K562 (cell line): ENCODE data around the gene CTNNA3. TPM values are rescaled to one million over a fixed set of nuclear protein-coding genes. Genes with fewer than 3 reads are reported as not detected.

Experiments
- ATAC-seq: fragments of 200-7000 bp; cut with Tn5 transposase; 3 replicates; pipeline ENCODE4 v1.9.1; 2020; ENCODE audit warnings: moderate library complexity
- BruUV-seq: library from RNA; stranded (reverse); fragments of 400-500 nt; replicated peaks from 2 replicates; lab custom pipeline; 2021; lab: Mats Ljungman, UMichigan
- CTCF ChIA-PET: fragments of 300-600 bp; formaldehyde crosslinking; extraction: SDS; loops from one replicate; lab custom pipeline; 2021; ENCODE audit warnings: low intra/inter-chr PET ratio; lab: Yijun Ruan, JAX
- POLR2A ChIA-PET: fragments of 300-600, 350-650 bp; sonication (Branson Sonifier 250); formaldehyde crosslinking; extraction: SDS; loops from one replicate; lab custom pipeline; 2021; ENCODE audit warnings: antibody characterized with exemption, inconsistent platforms; lab: Yijun Ruan, JAX
- DNase-seq, 4 experiments: peaks; one replicate each; pipeline versions ENCODE4 v3.0.0 to v3.0.0-alpha.2; 2011 to 2018; ENCODE audit warnings: low spot score in 3 of 4, mixed read lengths in 3 of 4; ENCODE audit errors: extremely low read depth in 1 of 4
- FAIRE-seq: peaks from 2 replicates; lab custom pipeline; 2011; peaks lifted over from hg19 to GRCh38; lab: Jason Lieb, UNC
- H2AFZ ChIP-seq: 2 replicates; pipeline ENCODE4 v1.6.0; 2011; ENCODE audit warnings: low read depth, low read length, control low read depth, inconsistent platforms
- H3K27ac ChIP-seq: fragments of 200-600 bp; 3 replicates; pipeline ENCODE4 v1.8.0; 2011; ENCODE audit warnings: low read depth, mild to moderate bottlenecking, control low read depth, inconsistent platforms, low read length, moderate library complexity, mixed read lengths; ENCODE audit errors: extremely low read depth
- H3K27me3 ChIP-seq, 2 experiments: fragments of 300-600 bp in 1 of 2; 2 replicates in 1 of 2; 3 replicates in 1 of 2; pipeline versions ENCODE4 v1.6.0 to v1.8.0; 2011; ENCODE audit warnings: inconsistent platforms in 2 of 2, low read length in 2 of 2, mild to moderate bottlenecking in 1 of 2, mixed read lengths in 1 of 2, moderate library complexity in 1 of 2; ENCODE audit not compliant: control insufficient read depth in 2 of 2, insufficient read depth in 2 of 2
- H3K36me3 ChIP-seq: fragments of 300-600 bp; 3 replicates; pipeline ENCODE4 v1.8.0; 2011; ENCODE audit warnings: mild to moderate bottlenecking, low read length, inconsistent platforms; ENCODE audit not compliant: control insufficient read depth, insufficient read depth
- H3K4me1 ChIP-seq, 2 experiments: fragments of 200-600 bp in 1 of 2; replicated peaks in 1 of 2; 2 replicates in 1 of 2; 3 replicates in 1 of 2; pipeline versions ENCODE4 v1.5.1 to v1.8.0; 2011; ENCODE audit warnings: inconsistent platforms in 2 of 2, low read length in 2 of 2, mild to moderate bottlenecking in 1 of 2, mixed read lengths in 1 of 2, moderate library complexity in 1 of 2; ENCODE audit not compliant: control insufficient read depth in 2 of 2, insufficient read depth in 2 of 2
- H3K4me2 ChIP-seq: 2 replicates; pipeline ENCODE4 v1.6.1; 2011; ENCODE audit warnings: low read length, control low read depth, inconsistent platforms, mixed read lengths; ENCODE audit not compliant: insufficient read depth
- H3K4me3 ChIP-seq: fragments of 200-600 bp; sonication (generic), shearing (Covaris generic); 2 replicates; pipeline ENCODE4 v1.5.1; 2016; ENCODE audit warnings: control low read depth, inconsistent platforms
- H3K79me2 ChIP-seq: fragments of 200-600 bp; 3 replicates; pipeline ENCODE4 v1.8.0; 2011; ENCODE audit warnings: low read length, inconsistent platforms; ENCODE audit not compliant: control insufficient read depth, insufficient read depth
- H3K9ac ChIP-seq, 2 experiments: 2 replicates each; pipeline versions ENCODE4 v1.6.0 to v1.6.1; 2011; ENCODE audit warnings: low read depth in 2 of 2, low read length in 2 of 2, control low read depth in 1 of 2, inconsistent platforms in 1 of 2, mild to moderate bottlenecking in 1 of 2, mixed read lengths in 1 of 2; ENCODE audit not compliant: insufficient read depth in 1 of 2
- H3K9me1 ChIP-seq: one replicate; pipeline ENCODE4 v1.6.0; 2011; ENCODE audit warnings: inconsistent platforms, mild to moderate bottlenecking, low read length, moderate library complexity; ENCODE audit not compliant: control insufficient read depth, insufficient read depth
- H3K9me3 ChIP-seq: replicated peaks from 2 replicates; pipeline ENCODE4 v1.5.1; 2011; ENCODE audit warnings: low read depth, low read length, inconsistent platforms; ENCODE audit not compliant: control insufficient read depth, insufficient read depth
- H4K20me1 ChIP-seq: replicated peaks from 2 replicates; pipeline ENCODE4 v1.6.1; 2011; ENCODE audit warnings: low read length, inconsistent platforms, mixed read lengths; ENCODE audit not compliant: control insufficient read depth, insufficient read depth
- CCNT2 ChIP-seq: IDR thresholded peaks from 2 replicates; pipeline ENCODE4 v1.6.1; 2011; ENCODE audit warnings: borderline replicate concordance, low read depth, mild to moderate bottlenecking, moderate library complexity, mixed read lengths, low read length; ENCODE audit not compliant: insufficient read length; ENCODE audit errors: extremely low read depth
- JUN ChIP-seq, 2 experiments: sonication (generic) in 1 of 2; formaldehyde crosslinking in 1 of 2; IDR thresholded peaks; 2 replicates each; pipeline versions ENCODE4 v1.6.1 to v1.8.0; 2012 to 2022; ENCODE audit warnings: borderline replicate concordance in 2 of 2, mild to moderate bottlenecking in 2 of 2, improper control_type of control experiment in 1 of 2, low read depth in 1 of 2, low read length in 1 of 2, missing genetic modification reagents in 1 of 2
- KLF16 ChIP-seq: IDR thresholded peaks from 2 replicates; pipeline ENCODE4 v1.6.1; 2016; ENCODE audit warnings: antibody characterized with exemption
- RBM34 ChIP-seq: fragments of 200-400 bp; formaldehyde crosslinking; IDR thresholded peaks from 2 replicates; pipeline ENCODE4 v1.6.1; 2018; ENCODE audit warnings: low read length, borderline replicate concordance; ENCODE audit not compliant: insufficient read depth
- SMAD2 ChIP-seq: fragments of 150-350 bp; IDR thresholded peaks from 2 replicates; pipeline ENCODE4 v1.6.1; 2014; ENCODE audit warnings: low read depth, mild to moderate bottlenecking, low read length
- TEAD2 ChIP-seq: fragments of 450-650 bp; IDR thresholded peaks from 2 replicates; pipeline ENCODE4 v1.6.1; 2016; ENCODE audit warnings: missing genetic modification characterization, control low read depth, missing compliant biosample characterization
- U2AF2 ChIP-seq: fragments of 200-400 bp; formaldehyde crosslinking; optimal IDR thresholded peaks from 2 replicates; pipeline ENCODE3; 2017; ENCODE audit warnings: low read depth, mild to moderate bottlenecking, low read length
- WHSC1 ChIP-seq: IDR thresholded peaks from one replicate; pipeline ENCODE4 v1.6.1; 2012; ENCODE audit warnings: low read length, control low read depth, inconsistent platforms
- ZFP1 ChIP-seq: fragments of 450-650 bp; formaldehyde crosslinking; IDR thresholded peaks from 2 replicates; pipeline ENCODE4 v1.4.0; 2020; ENCODE audit warnings: mild to moderate bottlenecking, mixed read lengths
- ZKSCAN8 ChIP-seq: fragments of 200-800 bp; sonication (Bioruptor generic); IDR thresholded peaks from 2 replicates; pipeline ENCODE4 v1.6.1; 2016; ENCODE audit warnings: missing genetic modification characterization, missing compliant biosample characterization
- ZNF354B ChIP-seq: fragments of 250-450 bp; sonication (Bioruptor Pico); IDR thresholded peaks from 2 replicates; pipeline ENCODE4 v1.4.0; 2020
- ZNF764 ChIP-seq: fragments of 250-450 bp; sonication (Bioruptor Pico); IDR thresholded peaks from 2 replicates; pipeline ENCODE4 v1.4.0; 2020; ENCODE audit warnings: low read depth, mild to moderate bottlenecking, moderate library complexity
- WGBS: fragments of 100-300 bp; shearing (Covaris generic); methylation state at CpG from one replicate; pipeline ENCODE4 v1.1.6; 2016; ENCODE audit warnings: low coverage, mixed read lengths; ENCODE audit not compliant: insufficient coverage; ENCODE audit errors: missing lambda C conversion rate; 5-methylcytosine and 5-hydroxymethylcytosine counted together
- in situ Hi-C: fragments of 300-500 bp; cut with MboI; formaldehyde crosslinking; loops from 4 replicates; pipeline ENCODE4 v1.15.0; 2018; ENCODE audit warnings: inconsistent platforms, mixed read lengths
- intact Hi-C: fragments of 100-400 bp; cut with micrococcal nuclease; formaldehyde crosslinking; loops from 2 replicates; pipeline ENCODE4 v1.14.2; 2022
- polyA plus RNA-seq, 8 experiments: library from polyadenylated mRNA; depleted of rRNA in 4 of 8; stranded (reverse) in 5 of 8; unstranded in 3 of 8; fragments of >200 nt; fragmentation: Nextera tagmentation in 2 of 8; fragmentation: Illumina TruSeq in 1 of 8; extraction: Ambion mirVana in 2 of 8; extraction: Trizol in 1 of 8; gene quantifications; 2 replicates each; pipeline versions ENCODE4 v1.2.1 to v1.2.3, GENCODE V29; 2011 to 2014; ENCODE audit warnings: inconsistent platforms in 1 of 8, missing spikeins in 1 of 8
- total RNA-seq, 7 experiments: library from RNA; depleted of rRNA in 6 of 7; stranded (reverse); fragments of >200 nt in 6 of 7; fragmentation: Illumina TruSeq in 2 of 7; extraction: Trizol in 2 of 7; gene quantifications; 2 replicates each; pipeline versions ENCODE4 v1.2.1 to v1.2.3, GENCODE V29; 2011 to 2021; ENCODE audit warnings: low replicate concordance in 1 of 7
- TF ChIP-seq, protein P1 (sequence below): IDR thresholded peaks from 2 replicates; pipeline ENCODE4 v1.6.1; 2016; ENCODE audit warnings: missing genetic modification characterization, missing compliant biosample characterization
- TF ChIP-seq, protein P2 (sequence below): fragments of 450-650 bp; IDR thresholded peaks from 2 replicates; pipeline ENCODE4 v1.6.1; 2016; ENCODE audit warnings: borderline replicate concordance

CTNNA3 gene
- total and polyA plus RNA-seq, 9 of the 15 experiments (the other 6 are each of a cell fraction or from before 2014, with no cell fraction given), result 0.04 TPM; not detected in 8

DNA sequence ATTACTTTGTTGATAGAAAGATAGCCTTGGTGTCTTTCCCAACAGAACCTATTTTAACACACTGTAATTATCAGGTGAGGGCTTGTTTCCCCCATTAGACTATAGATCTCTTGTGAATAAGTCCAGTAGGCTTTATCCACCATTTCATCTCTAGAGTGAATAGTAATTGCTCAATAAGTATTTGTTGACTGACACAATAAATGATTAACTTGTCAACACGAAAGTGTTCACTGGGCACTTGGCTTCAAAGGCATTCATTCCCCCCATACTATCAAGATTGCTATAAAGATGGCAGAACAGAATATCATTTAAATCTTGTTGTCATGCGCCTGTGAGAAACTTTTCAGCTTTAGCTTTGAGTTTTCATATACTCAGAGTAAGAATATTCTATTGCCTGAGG, 1194.6 kb downstream of the CTNNA3 start:
- H3K36me3 ChIP-seq, result no peaks in the 10 kb centered on the region
- no peak overlapping the region for H3K4me2 ChIP-seq
- no peak for TF ChIP-seq ZFP1
- no peak for TF ChIP-seq WHSC1
- no peak for TF ChIP-seq CCNT2
- TF ChIP-seq KLF16, result no peak
- TF ChIP-seq, protein P1, sequence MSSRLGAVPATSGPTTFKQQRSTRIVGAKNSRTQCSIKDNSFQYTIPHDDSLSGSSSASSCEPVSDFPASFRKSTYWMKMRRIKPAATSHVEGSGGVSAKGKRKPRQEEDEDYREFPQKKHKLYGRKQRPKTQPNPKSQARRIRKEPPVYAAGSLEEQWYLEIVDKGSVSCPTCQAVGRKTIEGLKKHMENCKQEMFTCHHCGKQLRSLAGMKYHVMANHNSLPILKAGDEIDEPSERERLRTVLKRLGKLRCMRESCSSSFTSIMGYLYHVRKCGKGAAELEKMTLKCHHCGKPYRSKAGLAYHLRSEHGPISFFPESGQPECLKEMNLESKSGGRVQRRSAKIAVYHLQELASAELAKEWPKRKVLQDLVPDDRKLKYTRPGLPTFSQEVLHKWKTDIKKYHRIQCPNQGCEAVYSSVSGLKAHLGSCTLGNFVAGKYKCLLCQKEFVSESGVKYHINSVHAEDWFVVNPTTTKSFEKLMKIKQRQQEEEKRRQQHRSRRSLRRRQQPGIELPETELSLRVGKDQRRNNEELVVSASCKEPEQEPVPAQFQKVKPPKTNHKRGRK (tag), result no peak
- no peak for TF ChIP-seq ZNF354B
- TF ChIP-seq TEAD2 (tag), result no peak
- no peak for TF ChIP-seq ZKSCAN8 (CRISPR knock-in tag)
- TF ChIP-seq, protein P2, sequence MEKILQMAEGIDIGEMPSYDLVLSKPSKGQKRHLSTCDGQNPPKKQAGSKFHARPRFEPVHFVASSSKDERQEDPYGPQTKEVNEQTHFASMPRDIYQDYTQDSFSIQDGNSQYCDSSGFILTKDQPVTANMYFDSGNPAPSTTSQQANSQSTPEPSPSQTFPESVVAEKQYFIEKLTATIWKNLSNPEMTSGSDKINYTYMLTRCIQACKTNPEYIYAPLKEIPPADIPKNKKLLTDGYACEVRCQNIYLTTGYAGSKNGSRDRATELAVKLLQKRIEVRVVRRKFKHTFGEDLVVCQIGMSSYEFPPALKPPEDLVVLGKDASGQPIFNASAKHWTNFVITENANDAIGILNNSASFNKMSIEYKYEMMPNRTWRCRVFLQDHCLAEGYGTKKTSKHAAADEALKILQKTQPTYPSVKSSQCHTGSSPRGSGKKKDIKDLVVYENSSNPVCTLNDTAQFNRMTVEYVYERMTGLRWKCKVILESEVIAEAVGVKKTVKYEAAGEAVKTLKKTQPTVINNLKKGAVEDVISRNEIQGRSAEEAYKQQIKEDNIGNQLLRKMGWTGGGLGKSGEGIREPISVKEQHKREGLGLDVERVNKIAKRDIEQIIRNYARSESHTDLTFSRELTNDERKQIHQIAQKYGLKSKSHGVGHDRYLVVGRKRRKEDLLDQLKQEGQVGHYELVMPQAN, result no peak
- no peak for TF ChIP-seq JUN (IDR thresholded peaks at IDR 0.05; ENCODE audit: borderline replicate concordance, low read depth, low read length)
- TF ChIP-seq JUN (CRISPR knock-in tag; IDR thresholded peaks at IDR 0.05; ENCODE audit: borderline replicate concordance), result no peak
- no peak for TF ChIP-seq SMAD2
- TF ChIP-seq ZNF764 (CRISPR knock-in tag), result no peak
- TF ChIP-seq U2AF2, result no peak
- TF ChIP-seq RBM34, result no peak
- no peak overlapping the region for H3K9ac ChIP-seq
- no TSS peak for BruUV-seq
- H3K9me3 ChIP-seq, result 0 out of 2 replicates have a peak, but pooled peaks cover 2% of the 10 kb centered on the region
- DNase-seq, result no peak
- H3K4me3 ChIP-seq, result no peak overlapping the region
- no peak for FAIRE-seq
- intact Hi-C loops (no loop called here), in situ Hi-C loops (no loop called here)
- ChIA-PET CTCF (no interaction called here), POLR2A (no interaction called here)
- H3K79me2 ChIP-seq, result no peaks in the 10 kb centered on the region
- ATAC-seq, result no peak
- H3K9me1 ChIP-seq, result no peaks in the 10 kb centered on the region
- no peaks in the 10 kb centered on the region for H4K20me1 ChIP-seq
- WGBS, result 2% methylated on average over 2 of the region's 2 CpGs
- H3K4me1 ChIP-seq, result no peaks in the 10 kb centered on the region
- no peak overlapping the region for H2AFZ ChIP-seq
- no peak overlapping the region for H3K27ac ChIP-seq
- H3K27me3 ChIP-seq, result no peaks in the 10 kb centered on the region
